Measurements from ENCODE around the gene TOMM40. TPM values are rescaled to one million over a fixed set of nuclear protein-coding genes. Genes with fewer than 3 reads are reported as not detected.
"Not testable (repeated sequence)": the region's sequence is repeated elsewhere in the genome, so short reads cannot be mapped to it uniquely, and the experiment has no call there.

The TOMM40 gene
- total and polyA plus RNA-seq, 4 donors, result 27.0 to 34.4 (median 30.6) TPM

- Histone ChIP-seq H3K9ac (ENCODE audit: low read depth in 1 of 2, low read length in 2 of 2) (no peak overlapping the region), H3K36me3 (ENCODE audit: control insufficient read depth in 4 of 4, insufficient read depth in 3 of 4, low read depth in 1 of 4, low read length in 3 of 4) (peaks cover 0 to 2% (median 0%) of the 10 kb centered on the region in 4 donors), H3K9me3 (ENCODE audit: control insufficient read depth in 4 of 4, low read length in 3 of 4) (no peaks in the 10 kb centered on the region), H3K4me1 (ENCODE audit: control insufficient read depth in 4 of 4, insufficient read depth in 4 of 4, low read length in 3 of 4) (peaks cover 14 to 59% (median 50%) of the 10 kb centered on the region in 4 donors), H3K27ac (ENCODE audit: low read depth in 1 of 2, low read length in 2 of 2) (peak overlapping the region; percentile 60 to 64), H3K4me3 (ENCODE audit: low read depth in 1 of 3, low read length in 3 of 3) (no peak overlapping the region), H3K27me3 (ENCODE audit: control insufficient read depth in 4 of 4, insufficient read depth in 4 of 4, low read length in 3 of 4) (no peaks in the 10 kb centered on the region)
- 44% methylated on average over 10 of the region's 10 CpGs for WGBS
- no peak for DNase-seq (ENCODE audit: low spot score)
- TF ChIP-seq RAD21 (IDR thresholded peaks at IDR 0.05) (peak in 1 of 2 donors; percentile 25), FOXA2 (IDR thresholded peaks at IDR 0.05) (peak; percentile 68), RXRA (IDR thresholded peaks at IDR 0.05) (peak; percentile 67 to 70), SP1 (IDR thresholded peaks at IDR 0.05) (peak; percentile 44), NR2F2 (IDR thresholded peaks at IDR 0.05) (peak; percentile 22), JUND (IDR thresholded peaks at IDR 0.05) (no peak), GABPA (IDR thresholded peaks at IDR 0.05 in 1 of 2, conservative IDR thresholded peaks at IDR 0.05 in 1 of 2) (no peak), HNF4G (IDR thresholded peaks at IDR 0.05) (no peak), HNF4A (conservative IDR thresholded peaks at IDR 0.05) (peak in 1 of 2 donors; percentile 49), ATF3 (IDR thresholded peaks at IDR 0.05) (no peak), REST (IDR thresholded peaks at IDR 0.05) (no peak), EGR1 (IDR thresholded peaks at IDR 0.05; ENCODE audit: low read depth in 2 of 2) (no peak)
- TF ChIP-seq, protein P1, sequence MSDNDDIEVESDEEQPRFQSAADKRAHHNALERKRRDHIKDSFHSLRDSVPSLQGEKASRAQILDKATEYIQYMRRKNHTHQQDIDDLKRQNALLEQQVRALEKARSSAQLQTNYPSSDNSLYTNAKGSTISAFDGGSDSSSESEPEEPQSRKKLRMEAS (IDR thresholded peaks at IDR 0.05), result peak; percentile 48
Observed at GRCh38 chr19:44856421-44857083, 34.5 kb upstream of the TOMM40 start.

GRCh38 chr19:44857837-44858236 is 33.2 kb upstream of the TOMM40 start:
- Histone ChIP-seq H3K9me3 (ENCODE audit: control insufficient read depth in 4 of 4, low read length in 3 of 4) (no peaks in the 10 kb centered on the region), H3K27ac (ENCODE audit: low read depth in 1 of 2, low read length in 2 of 2) (peak overlapping the region; percentile 43 to 50), H3K36me3 (ENCODE audit: control insufficient read depth in 4 of 4, insufficient read depth in 3 of 4, low read depth in 1 of 4, low read length in 3 of 4) (peaks cover 0 to 2% (median 0%) of the 10 kb centered on the region in 4 donors), H3K4me1 (ENCODE audit: control insufficient read depth in 4 of 4, insufficient read depth in 4 of 4, low read length in 3 of 4) (peaks cover 14 to 59% (median 49%) of the 10 kb centered on the region in 4 donors), H3K27me3 (ENCODE audit: control insufficient read depth in 4 of 4, insufficient read depth in 4 of 4, low read length in 3 of 4) (no peaks in the 10 kb centered on the region), H3K4me3 (ENCODE audit: low read depth in 1 of 3, low read length in 3 of 3) (no peak overlapping the region), H3K9ac (ENCODE audit: low read depth in 1 of 2, low read length in 2 of 2) (peak overlapping the region in 1 of 2 donors; percentile 49)
- TF ChIP-seq HNF4G (IDR thresholded peaks at IDR 0.05), result no peak
- TF ChIP-seq SP1 (IDR thresholded peaks at IDR 0.05), result peak; percentile 56
- peak in 1 of 2 donors; percentile 66 for TF ChIP-seq RXRA (IDR thresholded peaks at IDR 0.05)
- no peak for TF ChIP-seq JUND (IDR thresholded peaks at IDR 0.05)
- TF ChIP-seq TAF1 (conservative IDR thresholded peaks at IDR 0.05), result no peak
- peak; percentile 46 for TF ChIP-seq YY1 (IDR thresholded peaks at IDR 0.05)
- no peak for TF ChIP-seq CTCF (IDR thresholded peaks at IDR 0.05; ENCODE audit: low read depth, low read length, missing input control)
- peak; percentile 21 for TF ChIP-seq FOXA2 (IDR thresholded peaks at IDR 0.05)
- no peak for TF ChIP-seq RAD21 (IDR thresholded peaks at IDR 0.05)
- no peak for TF ChIP-seq EGR1 (IDR thresholded peaks at IDR 0.05; ENCODE audit: low read depth in 2 of 2)
- peak in 1 of 2 donors; percentile 55 for TF ChIP-seq HNF4A (conservative IDR thresholded peaks at IDR 0.05)
- no peak for TF ChIP-seq ZBTB33 (IDR thresholded peaks at IDR 0.05)
- TF ChIP-seq GABPA (IDR thresholded peaks at IDR 0.05 in 1 of 2, conservative IDR thresholded peaks at IDR 0.05 in 1 of 2), result no peak
- no peak for TF ChIP-seq ATF3 (IDR thresholded peaks at IDR 0.05)
- TF ChIP-seq, protein P1 (IDR thresholded peaks at IDR 0.05), result no peak
- 49% methylated on average over 4 of the region's 4 CpGs for WGBS
- no peak for DNase-seq (ENCODE audit: low spot score)

GRCh38 chr19:44861576-44861975 is 29.5 kb upstream of the TOMM40 start:
- peaks cover 8 to 46% (median 39%) of the 10 kb centered on the region in 4 donors for H3K4me1 ChIP-seq (ENCODE audit: control insufficient read depth in 4 of 4, insufficient read depth in 4 of 4, low read length in 3 of 4)
- not testable (repeated sequence) for H3K9ac ChIP-seq (ENCODE audit: low read depth in 1 of 2, low read length in 2 of 2); DNase-seq (ENCODE audit: low spot score); H3K9me3 ChIP-seq (ENCODE audit: control insufficient read depth in 4 of 4, low read length in 3 of 4); H3K27ac ChIP-seq (ENCODE audit: low read depth in 1 of 2, low read length in 2 of 2); H3K36me3 ChIP-seq (ENCODE audit: control insufficient read depth in 4 of 4, insufficient read depth in 3 of 4, low read depth in 1 of 4, low read length in 3 of 4); H3K4me3 ChIP-seq (ENCODE audit: low read depth in 1 of 3, low read length in 3 of 3); H3K27me3 ChIP-seq (ENCODE audit: control insufficient read depth in 4 of 4, insufficient read depth in 4 of 4, low read length in 3 of 4)
- 65% methylated on average over 3 of the region's 3 CpGs for WGBS
